RWPE2 (cell line): Measurements from ENCODE around the gene SPATC1L.

Source experiments
- ATAC-seq: fragments of 200-7000 bp; cut with Tn5 transposase; 3 replicates; pipeline ENCODE4 v1.9.1; 2021; ENCODE audit warnings: low read depth
- DNase-seq: peaks from one replicate; pipeline ENCODE4 v3.0.0-alpha.2; 2020; ENCODE audit warnings: low spot score
- H3K27ac ChIP-seq: fragments of 450-650 bp; 2 replicates; pipeline ENCODE4 v1.5.1; 2017; ENCODE audit warnings: mild to moderate bottlenecking; ENCODE audit not compliant: poor library complexity, severe bottlenecking
- H3K27me3 ChIP-seq: fragments of 250-450 bp; sonication (Bioruptor Pico); 2 replicates; pipeline ENCODE4 v1.5.1; 2021; ENCODE audit warnings: mild to moderate bottlenecking, moderate library complexity; ENCODE audit not compliant: insufficient read depth, poor library complexity, severe bottlenecking
- H3K36me3 ChIP-seq: fragments of 250-450 bp; sonication (Bioruptor Pico); 2 replicates; pipeline ENCODE4 v1.5.1; 2020; ENCODE audit warnings: low read depth, mild to moderate bottlenecking, moderate library complexity
- H3K4me1 ChIP-seq: fragments of 250-450 bp; sonication (Bioruptor Pico); 2 replicates; pipeline ENCODE4 v1.5.1; 2021; ENCODE audit warnings: mild to moderate bottlenecking, moderate library complexity; ENCODE audit not compliant: insufficient read depth, poor library complexity, severe bottlenecking
- H3K4me3 ChIP-seq: fragments of 250-450 bp; sonication (Bioruptor Pico); 2 replicates; pipeline ENCODE4 v1.5.1; 2021; ENCODE audit warnings: mild to moderate bottlenecking, moderate library complexity; ENCODE audit not compliant: severe bottlenecking
- H3K9me3 ChIP-seq: fragments of 250-450 bp; sonication (Bioruptor Pico); 2 replicates; pipeline ENCODE4 v1.5.1; 2021; ENCODE audit warnings: mild to moderate bottlenecking, moderate library complexity; ENCODE audit not compliant: severe bottlenecking
- TF ChIP-seq, protein P1 (sequence below): fragments of 450-650 bp; IDR thresholded peaks from one replicate; pipeline ENCODE4 v1.5.1; 2017; ENCODE audit warnings: mild to moderate bottlenecking, moderate library complexity; ENCODE audit not compliant: poor library complexity, severe bottlenecking

The SPATC1L gene

DNA sequence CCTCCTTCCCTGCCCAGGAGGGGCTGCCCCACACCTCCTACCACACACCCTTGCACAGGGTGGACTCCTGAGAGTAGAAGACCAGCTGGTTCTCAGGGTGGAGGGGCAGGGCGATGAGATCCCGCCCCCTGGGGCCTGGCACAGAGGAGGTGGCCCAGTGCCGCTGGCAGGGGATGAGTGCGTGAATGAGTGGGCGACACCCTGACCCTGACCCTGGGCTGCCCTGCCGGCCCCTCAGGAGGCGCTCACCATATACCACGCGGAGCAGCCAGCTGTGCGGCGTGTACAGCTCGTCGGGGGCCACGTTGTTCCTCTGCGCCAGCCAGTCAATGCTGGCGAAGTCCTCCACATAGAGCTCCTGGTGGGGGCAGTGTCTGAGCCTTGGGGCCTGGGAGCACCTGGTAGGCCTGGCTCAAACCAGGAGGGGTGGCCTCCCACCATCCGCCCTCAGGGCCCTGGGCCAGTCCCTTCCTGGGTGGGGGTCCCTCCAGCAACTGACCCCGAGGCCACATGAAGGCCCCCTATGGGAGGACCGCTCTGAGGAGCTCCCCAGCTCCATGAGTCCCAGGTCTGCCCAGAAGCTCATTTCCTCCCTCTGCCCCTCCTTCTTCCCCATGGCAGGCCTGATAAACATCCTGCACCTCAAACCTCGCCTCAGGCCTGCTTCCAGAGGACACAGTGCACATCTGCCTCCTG is 31.3 kb upstream of the SPATC1L start:
- Histone ChIP-seq H3K9me3 (no peaks in the 10 kb centered on the region), H3K27me3 (no peaks in the 10 kb centered on the region), H3K27ac (no peak overlapping the region), H3K4me3 (no peak overlapping the region), H3K4me1 (no peaks in the 10 kb centered on the region), H3K36me3 (peaks cover 81% of the 10 kb centered on the region)
- TF ChIP-seq, protein P1, sequence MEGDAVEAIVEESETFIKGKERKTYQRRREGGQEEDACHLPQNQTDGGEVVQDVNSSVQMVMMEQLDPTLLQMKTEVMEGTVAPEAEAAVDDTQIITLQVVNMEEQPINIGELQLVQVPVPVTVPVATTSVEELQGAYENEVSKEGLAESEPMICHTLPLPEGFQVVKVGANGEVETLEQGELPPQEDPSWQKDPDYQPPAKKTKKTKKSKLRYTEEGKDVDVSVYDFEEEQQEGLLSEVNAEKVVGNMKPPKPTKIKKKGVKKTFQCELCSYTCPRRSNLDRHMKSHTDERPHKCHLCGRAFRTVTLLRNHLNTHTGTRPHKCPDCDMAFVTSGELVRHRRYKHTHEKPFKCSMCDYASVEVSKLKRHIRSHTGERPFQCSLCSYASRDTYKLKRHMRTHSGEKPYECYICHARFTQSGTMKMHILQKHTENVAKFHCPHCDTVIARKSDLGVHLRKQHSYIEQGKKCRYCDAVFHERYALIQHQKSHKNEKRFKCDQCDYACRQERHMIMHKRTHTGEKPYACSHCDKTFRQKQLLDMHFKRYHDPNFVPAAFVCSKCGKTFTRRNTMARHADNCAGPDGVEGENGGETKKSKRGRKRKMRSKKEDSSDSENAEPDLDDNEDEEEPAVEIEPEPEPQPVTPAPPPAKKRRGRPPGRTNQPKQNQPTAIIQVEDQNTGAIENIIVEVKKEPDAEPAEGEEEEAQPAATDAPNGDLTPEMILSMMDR = no peak
- ATAC-seq (no peak), DNase-seq (peak; percentile 66)

GRCh38 chr21:46214478-46215340 is 30.4 kb upstream of the SPATC1L start:
- no peak overlapping the region for H3K4me3 ChIP-seq
- H3K36me3 ChIP-seq = peaks cover 81% of the 10 kb centered on the region
- H3K27ac ChIP-seq = no peak overlapping the region
- no peak for ATAC-seq
- peak; percentile 68 for DNase-seq
- no peaks in the 10 kb centered on the region for H3K9me3 ChIP-seq
- no peaks in the 10 kb centered on the region for H3K4me1 ChIP-seq
- H3K27me3 ChIP-seq = no peaks in the 10 kb centered on the region
- TF ChIP-seq, protein P1 = no peak

GRCh38 chr21:46213620-46214286 is 29.5 kb upstream of the SPATC1L start:
- H3K4me3 ChIP-seq = no peak overlapping the region
- H3K9me3 ChIP-seq = no peaks in the 10 kb centered on the region
- no peaks in the 10 kb centered on the region for H3K4me1 ChIP-seq
- H3K27ac ChIP-seq = no peak overlapping the region
- H3K36me3 ChIP-seq = peaks cover 80% of the 10 kb centered on the region
- TF ChIP-seq, protein P1 = no peak
- ATAC-seq (no peak), DNase-seq (peak; percentile 58)
- H3K27me3 ChIP-seq = no peaks in the 10 kb centered on the region

- Histone ChIP-seq H3K27me3 (no peaks in the 10 kb centered on the region), H3K9me3 (no peaks in the 10 kb centered on the region), H3K27ac (no peak overlapping the region), H3K36me3 (peaks cover 79% of the 10 kb centered on the region), H3K4me1 (no peaks in the 10 kb centered on the region), H3K4me3 (no peak overlapping the region)
- DNase-seq = peak; percentile 63
- ATAC-seq = no peak; the same call in 2 of the 3 replicates
- TF ChIP-seq, protein P1 = no peak
Observed at GRCh38 chr21:46212721-46213484, 28.6 kb upstream of the SPATC1L start.
